Stimulated activated CD8-positive, alpha-beta memory T cell treated with anti-CD3 and anti-CD28 coated beads, Interleukin-7, amount 100 ng/mL, for 1 hour (primary cell): Measurements from ENCODE around the gene PYDC2.
"Not testable (repeated sequence)": the region's sequence is repeated elsewhere in the genome, so short reads cannot be mapped to it uniquely, and the experiment has no call there.

Source experiments
- DNase-seq, 2 donors: peaks; one replicate each; pipeline ENCODE4 v3.0.0-alpha.2; 2020; ENCODE audit warnings: low read depth in 2 of 2

The PYDC2 gene

DNA sequence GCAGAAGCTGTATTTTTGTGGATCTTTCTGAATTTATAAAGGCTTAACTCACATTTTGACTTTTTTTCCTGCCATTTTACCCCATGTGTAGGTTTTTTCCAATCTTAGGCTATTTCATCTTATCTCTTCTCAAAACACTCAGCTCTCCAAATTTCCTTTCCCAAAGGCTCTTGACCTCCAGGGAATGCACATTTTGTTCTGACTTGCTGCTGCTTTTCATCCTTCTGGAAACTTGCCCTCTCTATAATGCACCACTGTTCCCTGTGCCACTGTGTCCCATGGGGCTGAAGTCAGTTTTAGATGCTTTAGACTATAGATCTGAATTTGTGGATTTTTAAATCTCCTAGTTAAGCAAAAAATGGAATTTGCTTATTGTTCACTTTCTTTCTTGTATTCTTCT is 9.1 kb downstream of the PYDC2 start:
- no peak for DNase-seq

GRCh38 chr3:191470545-191470944 is 9.6 kb downstream of the PYDC2 start:
- DNase-seq: no peak

GRCh38 chr3:191473661-191474198 is 12.8 kb downstream of the PYDC2 start:
- DNase-seq: no peak

GRCh38 chr3:191476066-191476772 is 15.3 kb downstream of the PYDC2 start:
- no peak for DNase-seq

GRCh38 chr3:191483994-191484393 is 23.0 kb downstream of the PYDC2 start:
- not testable (repeated sequence) for DNase-seq

GRCh38 chr3:191484461-191484860 is 23.5 kb downstream of the PYDC2 start:
- DNase-seq: no peak

DNA sequence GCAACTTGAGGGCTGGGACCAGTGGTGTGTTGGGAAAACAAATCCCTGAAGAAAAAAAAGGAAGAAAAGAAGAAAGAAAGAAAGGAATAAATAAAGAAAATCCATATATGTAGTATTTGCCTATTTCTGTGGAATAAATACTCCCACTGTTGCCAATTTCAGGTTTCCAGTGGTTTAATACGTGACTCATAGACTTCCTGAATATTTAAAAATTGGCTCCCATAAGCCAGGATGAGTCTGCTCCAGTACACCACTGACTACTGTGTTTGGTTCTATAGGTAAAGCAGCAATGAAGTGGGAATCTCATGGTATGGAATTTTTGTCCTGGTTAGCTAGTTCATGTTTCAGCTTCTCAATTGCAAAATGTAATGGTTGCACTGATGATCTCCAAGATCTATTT is 31.6 kb downstream of the PYDC2 start:
- DNase-seq: no peak

DNA sequence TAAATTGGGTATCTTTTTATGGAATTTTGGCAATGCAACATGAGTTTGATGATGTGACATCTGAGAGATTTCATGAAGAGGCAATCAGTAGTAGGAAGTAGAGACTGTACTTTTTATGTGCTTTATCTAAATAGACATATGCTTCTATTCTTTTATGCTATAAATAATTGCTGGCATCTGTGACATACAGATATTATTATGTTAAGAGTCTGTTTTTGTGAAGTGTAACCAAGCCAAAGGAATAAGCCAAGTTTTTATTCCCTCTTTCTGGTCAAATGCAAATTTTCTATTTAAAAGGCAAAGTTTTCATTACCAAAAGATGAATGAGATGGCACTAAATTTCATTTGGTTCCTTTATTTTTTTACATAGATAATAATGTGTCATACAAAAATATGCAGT is 32.4 kb downstream of the PYDC2 start:
- DNase-seq: no peak

- DNase-seq: no peak
These were observed 38.5 kb downstream of the PYDC2 start for GRCh38 chr3:191499307-191500080.

DNA sequence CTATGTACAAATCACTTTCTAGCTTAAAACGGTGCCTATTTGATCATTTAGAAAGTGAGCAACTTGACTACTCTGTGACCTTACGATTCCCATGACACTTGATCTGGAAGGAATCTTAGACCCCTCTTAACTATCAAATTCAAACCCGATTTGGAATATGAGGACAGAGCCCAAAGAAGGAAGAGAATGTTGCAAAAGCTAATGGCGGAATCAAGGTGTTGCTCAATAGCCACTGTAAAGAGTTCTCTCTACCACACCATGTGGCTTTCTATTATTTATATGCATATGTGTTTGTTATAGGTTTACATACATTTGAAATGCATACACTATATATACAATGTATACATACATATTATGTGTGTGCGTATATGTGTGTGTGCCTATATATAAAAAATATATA is 39.9 kb downstream of the PYDC2 start:
- no peak for DNase-seq

- DNase-seq: no peak
These were observed 41.6 kb downstream of the PYDC2 start for GRCh38 chr3:191502583-191502982.

GRCh38 chr3:191509078-191509477 is 48.1 kb downstream of the PYDC2 start:
- DNase-seq: no peak
